Heart left ventricle (tissue), 16 donors: ENCODE data around the gene NDST1. TPM values are rescaled to one million over a fixed set of nuclear protein-coding genes. Genes with fewer than 3 reads are reported as not detected.
A peak's percentile ranks its signal among the peaks of the same experiment; 100 is the strongest.

Source experiments
- ATAC-seq, 4 donors: fragments of 200-7000 bp; cut with Tn5 transposase; one replicate each; pipeline ENCODE4 v1.9.1; 2020 to 2022; ENCODE audit warnings: moderate library complexity in 4 of 4, mild to moderate bottlenecking in 3 of 4, moderate number of reproducible peaks in 1 of 4
- DNase-seq, 5 donors: peaks; one replicate each; pipeline ENCODE4 v3.0.0-alpha.2; 2020
- H3K27ac ChIP-seq, 12 donors: fragments of 200-600 bp; sonication (generic) in 4 of 12; one replicate each; pipeline versions ENCODE4 v1.5.0 to v1.8.0; 2016 to 2022; ENCODE audit warnings: mild to moderate bottlenecking in 2 of 12
- H3K27me3 ChIP-seq, 9 donors: fragments of 200-600 bp; sonication (generic) in 2 of 9; one replicate each; pipeline versions ENCODE4 v1.5.1 to v1.8.0; 2016 to 2022; ENCODE audit warnings: mild to moderate bottlenecking in 3 of 9
- H3K36me3 ChIP-seq, 9 donors: fragments of 200-600 bp; sonication (generic) in 2 of 9; one replicate each; pipeline versions ENCODE4 v1.5.0 to v1.8.0; 2018 to 2022; ENCODE audit warnings: mild to moderate bottlenecking in 2 of 9
- H3K4me1 ChIP-seq, 12 donors: fragments of 200-600 bp; sonication (generic) in 4 of 12; one replicate each; pipeline versions ENCODE4 v1.5.0 to v1.8.0; 2016 to 2022; ENCODE audit warnings: mild to moderate bottlenecking in 3 of 12
- H3K4me3 ChIP-seq, 12 donors: fragments of 200-600 bp; sonication (generic) in 4 of 12; one replicate each; pipeline versions ENCODE4 v1.5.0 to v1.8.0; 2017 to 2022; ENCODE audit warnings: mild to moderate bottlenecking in 9 of 12, moderate library complexity in 4 of 12
- H3K9me3 ChIP-seq, 12 donors: fragments of 200-600 bp; sonication (generic) in 4 of 12; one replicate each; pipeline versions ENCODE4 v1.5.0 to v1.8.0; 2016 to 2022; ENCODE audit warnings: mild to moderate bottlenecking in 1 of 12
- POLR2A ChIP-seq, 2 donors: fragments of 450-650 bp; IDR thresholded peaks; one replicate each; pipeline ENCODE4 v1.6.1; 2017; ENCODE audit warnings: antibody characterized with exemption in 2 of 2, mild to moderate bottlenecking in 2 of 2, moderate library complexity in 2 of 2
- WGBS, 4 donors: extraction: QIAGEN DNeasy Blood & Tissue Kit in 2 of 4; methylation state at CpG; one replicate each; pipeline versions ENCODE4 v1.1.5 to v1.1.7; 2013 to 2018; 5-methylcytosine and 5-hydroxymethylcytosine counted together
- intact Hi-C, 10 donors: fragments of 100-400 bp; cut with DNase I; formaldehyde crosslinking; loops; one replicate each; pipeline versions ENCODE4 v1.11.1 to v1.14.2; 2022
- polyA plus RNA-seq, 2 donors: library from polyadenylated mRNA; stranded (reverse); fragments of 200-250 nt; gene quantifications; one replicate each; pipeline ENCODE4 v1.2.3, GENCODE V29; 2013
- total RNA-seq, 9 donors: library from RNA; depleted of rRNA in 2 of 9; stranded (reverse); fragments of >200 nt in 2 of 9; fragmentation: NEBNext Ultra II Directional in 3 of 9; extraction: Animal tissue kit (Norgen Biotek cat#: 25700) in 3 of 9; gene quantifications; one replicate each; pipeline versions ENCODE4 v1.1.0 to v1.2.4, GENCODE V29; 2016 to 2023
- TF ChIP-seq, protein P1 (sequence below), 12 donors: fragments of 200-600 bp; sonication (generic) in 4 of 12; IDR thresholded peaks; one replicate each; pipeline versions ENCODE4 v1.5.0 to v1.8.0; 2018 to 2022; ENCODE audit warnings: antibody characterized with exemption in 12 of 12, mild to moderate bottlenecking in 5 of 12
- donor health status: ischemic (EF 13 %, LVEDD 7.1; RV severe dilation, severe dysfunction).
- donor health status: healthy with polysubstance abuse.
- donor health status: DM: no; HTN: yes; CAD: no.
- donor health status: DM: no; HTN: no; CAD: no.
- donor health status: ischemic (EF 25% LVEDD 6.9; RV normal size, moderate dysfunction).
- donor health status: ischemic (EF 25% LVEDD 5.7; RV mildly dilated, moderate dysfunction).
- donor health status: healthy.
- donor health status: DM: yes; HTN: yes; CAD: no.
- donor health status: ischemic (EF 35%, LVEDD 5.7; RV mildly dilated, moderate dysfunction).
- donor health status: nonischemic (EF 11% LVEDD 7.7; RV severe dilation, severe dysfunction).
- donor health status: DM: yes; HTN: yes; CAD: no.
- donor health status: PGD.
- donor health status: ischemic (EF 29% LVEDD 5.4; RV normal size, mild dysfunction).
- donor health status: nonischemic (EF 23%, LVEDD 6.1; RV moderate dilation, normal function).

The NDST1 gene
- total and polyA plus RNA-seq, 11 donors, result 32.1 to 156 (median 68.5) TPM

GRCh38 chr5:150584556-150585335, 76.8 kb downstream of the NDST1 start:
- DNase-seq, result no peak
- 95 to 96% (median 95%) methylated on average over 12 of the region's 12 CpGs for WGBS, 4 donors
- intact Hi-C loops, result loop anchor here in 3 of 10 donors (2.0 to 5.0 kb wide), 3 partner anchors 28 to 73 kb away; no protein-coding TSS in a partner anchor
- no peak overlapping the region for H3K4me3 ChIP-seq
- H3K36me3 ChIP-seq, result no peaks in the 10 kb centered on the region
- TF ChIP-seq, protein P1, sequence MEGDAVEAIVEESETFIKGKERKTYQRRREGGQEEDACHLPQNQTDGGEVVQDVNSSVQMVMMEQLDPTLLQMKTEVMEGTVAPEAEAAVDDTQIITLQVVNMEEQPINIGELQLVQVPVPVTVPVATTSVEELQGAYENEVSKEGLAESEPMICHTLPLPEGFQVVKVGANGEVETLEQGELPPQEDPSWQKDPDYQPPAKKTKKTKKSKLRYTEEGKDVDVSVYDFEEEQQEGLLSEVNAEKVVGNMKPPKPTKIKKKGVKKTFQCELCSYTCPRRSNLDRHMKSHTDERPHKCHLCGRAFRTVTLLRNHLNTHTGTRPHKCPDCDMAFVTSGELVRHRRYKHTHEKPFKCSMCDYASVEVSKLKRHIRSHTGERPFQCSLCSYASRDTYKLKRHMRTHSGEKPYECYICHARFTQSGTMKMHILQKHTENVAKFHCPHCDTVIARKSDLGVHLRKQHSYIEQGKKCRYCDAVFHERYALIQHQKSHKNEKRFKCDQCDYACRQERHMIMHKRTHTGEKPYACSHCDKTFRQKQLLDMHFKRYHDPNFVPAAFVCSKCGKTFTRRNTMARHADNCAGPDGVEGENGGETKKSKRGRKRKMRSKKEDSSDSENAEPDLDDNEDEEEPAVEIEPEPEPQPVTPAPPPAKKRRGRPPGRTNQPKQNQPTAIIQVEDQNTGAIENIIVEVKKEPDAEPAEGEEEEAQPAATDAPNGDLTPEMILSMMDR (IDR thresholded peaks at IDR 0.05), result no peak
- TF ChIP-seq POLR2A (IDR thresholded peaks at IDR 0.05), result no peak
- no peaks in the 10 kb centered on the region for H3K27me3 ChIP-seq
- H3K9me3 ChIP-seq, result no peaks in the 10 kb centered on the region
- H3K27ac ChIP-seq, result no peak overlapping the region
- ATAC-seq, result no peak
- peaks cover 0 to 21% (median 12%) of the 10 kb centered on the region in 12 donors for H3K4me1 ChIP-seq

GRCh38 chr5:150585781-150586341, 77.9 kb downstream of the NDST1 start:
- intact Hi-C loops, result loop anchor here in 4 of 10 donors (2.0 to 5.0 kb wide), 4 partner anchors 29 to 71 kb away; no protein-coding TSS in a partner anchor
- peak in 1 of 5 donors; percentile 45 for DNase-seq
- Histone ChIP-seq H3K4me1 (peaks cover 0 to 32% (median 23%) of the 10 kb centered on the region in 12 donors), H3K27me3 (no peaks in the 10 kb centered on the region), H3K36me3 (no peaks in the 10 kb centered on the region), H3K27ac (peak overlapping the region in 3 of 12 donors; percentile 19 to 64 (median 48)), H3K9me3 (no peaks in the 10 kb centered on the region), H3K4me3 (peak overlapping the region in 1 of 12 donors; percentile 18)
- 53 to 73% (median 62%) methylated on average over 9 of the region's 9 CpGs for WGBS, 4 donors
- peak in 2 of 4 donors; percentile 26 to 45 for ATAC-seq
- TF ChIP-seq POLR2A (IDR thresholded peaks at IDR 0.05), result no peak

DNA sequence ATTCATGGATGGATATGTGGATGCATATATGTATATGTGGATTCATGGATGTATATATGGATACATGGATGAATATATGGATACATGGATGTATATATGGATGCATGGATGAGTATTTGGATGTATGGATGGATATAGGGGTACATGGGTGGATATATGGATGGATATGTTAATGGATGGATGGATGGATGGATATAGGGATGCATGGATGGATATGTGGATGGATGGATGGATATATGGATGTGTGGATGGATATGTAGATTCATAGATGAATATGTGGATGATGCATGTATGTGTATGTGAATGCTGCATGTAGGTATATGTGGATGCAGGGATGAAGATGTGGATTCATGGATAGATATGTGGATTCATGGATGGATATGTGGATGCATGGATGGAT, 79.1 kb downstream of the NDST1 start:
- intact Hi-C loops, result loop anchor here in 3 of 10 donors (2.0 to 5.0 kb wide), 3 partner anchors 65 to 70 kb away; no protein-coding TSS in a partner anchor
- Histone ChIP-seq H3K27me3 (no peaks in the 10 kb centered on the region), H3K36me3 (no peaks in the 10 kb centered on the region), H3K4me1 (peaks cover 0 to 43% (median 31%) of the 10 kb centered on the region in 12 donors), H3K27ac (no peak overlapping the region), H3K9me3 (no peaks in the 10 kb centered on the region), H3K4me3 (no peak overlapping the region)
- TF ChIP-seq POLR2A (IDR thresholded peaks at IDR 0.05), result no peak
- TF ChIP-seq, protein P1 (IDR thresholded peaks at IDR 0.05), result no peak
- no peak for ATAC-seq
- DNase-seq, result no peak

DNA sequence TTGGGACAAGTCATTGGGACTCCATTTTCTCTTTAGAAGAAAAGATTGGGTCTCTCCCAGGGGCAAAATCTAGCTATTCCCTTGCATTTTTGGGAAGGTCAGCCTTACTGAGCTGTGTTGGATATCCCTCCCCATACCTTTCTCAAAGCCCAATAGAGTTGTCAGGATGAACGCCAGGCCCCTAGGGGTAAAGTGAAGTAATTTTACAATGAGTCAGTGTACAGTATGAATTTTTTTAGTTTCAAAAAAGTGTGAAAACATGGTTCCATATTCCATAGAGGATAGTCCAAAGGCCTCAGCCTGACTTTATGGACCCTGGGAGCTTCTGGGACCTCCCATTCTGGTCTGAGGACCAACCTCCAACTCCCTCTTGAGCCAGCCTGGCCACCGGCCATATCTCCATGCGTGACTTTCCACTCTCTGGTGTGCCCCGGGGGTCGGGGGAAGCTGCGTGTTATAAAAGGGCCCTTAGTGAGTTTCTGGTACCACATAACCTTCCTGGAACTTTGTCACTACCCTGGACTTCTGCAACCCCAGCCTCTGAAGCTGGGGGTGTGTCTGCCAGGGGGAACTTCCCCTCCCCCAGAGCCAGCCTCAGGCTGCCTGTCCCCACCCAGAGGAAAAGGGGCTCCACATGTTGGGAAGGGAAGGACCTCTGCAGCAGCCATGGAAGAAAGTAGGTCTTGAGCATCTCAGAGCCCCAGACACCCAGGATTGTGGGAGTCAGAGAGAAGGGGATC, 80.1 kb downstream of the NDST1 start:
- TF ChIP-seq POLR2A (IDR thresholded peaks at IDR 0.05), result no peak
- TF ChIP-seq, protein P1 (IDR thresholded peaks at IDR 0.05), result no peak
- Histone ChIP-seq H3K4me3 (no peak overlapping the region), H3K9me3 (no peaks in the 10 kb centered on the region), H3K27me3 (no peaks in the 10 kb centered on the region), H3K36me3 (no peaks in the 10 kb centered on the region), H3K27ac (no peak overlapping the region), H3K4me1 (peaks cover 0 to 43% (median 35%) of the 10 kb centered on the region in 12 donors)
- intact Hi-C loops, result loop anchor here in 5 of 10 donors (2.0 to 5.0 kb wide), 4 partner anchors 64 to 113 kb away; partner anchors contain the start of gene RBM22 (in 1 of the 5)
- 46 to 49% (median 47%) methylated on average over 6 of the region's 6 CpGs for WGBS, 4 donors
- ATAC-seq (no peak), DNase-seq (peak in 2 of 5 donors; percentile 9 to 23)
